HG02678 (cell line): ENCODE measurements around the gene KIF25.

ENCODE experiments used
- ATAC-seq: cut with Tn5 transposase; IDR thresholded peaks from one replicate; pipeline ENCODE4 v1.9.1; 2021; ENCODE audit warnings: mild to moderate bottlenecking, moderate library complexity; ENCODE audit not compliant: unreplicated experiment

The KIF25 gene

DNA sequence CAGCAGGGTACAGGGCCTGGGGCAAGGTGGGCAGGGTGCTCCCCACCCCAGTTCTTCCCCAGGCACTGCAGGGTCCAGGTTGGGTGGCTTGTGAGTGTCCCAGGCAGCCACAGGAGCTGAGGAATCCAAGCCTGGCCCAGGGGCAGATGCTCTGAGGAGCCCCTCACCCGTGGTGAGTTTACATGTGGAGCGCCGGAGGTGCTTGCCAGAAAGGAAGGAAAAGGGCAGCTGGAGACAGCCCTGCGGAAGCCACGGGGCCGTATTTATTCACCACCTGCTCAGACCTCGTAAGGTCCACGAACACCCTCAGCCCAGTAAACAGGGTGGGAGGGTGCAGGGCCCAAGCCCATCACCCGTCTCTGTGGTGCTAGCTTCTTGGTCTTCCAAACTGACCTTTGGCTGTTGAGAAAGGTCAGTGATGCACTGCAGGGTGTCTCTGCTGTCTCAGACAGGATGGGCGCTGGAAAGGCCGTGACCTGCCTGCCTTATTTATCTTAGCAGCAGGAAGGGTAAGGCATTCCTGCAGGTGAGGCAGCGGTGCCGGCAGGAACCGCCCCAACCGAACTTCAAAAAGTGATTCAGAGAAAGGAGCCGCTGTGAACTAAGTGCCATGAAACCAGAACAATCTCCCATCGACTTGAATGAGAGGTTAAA lies 85.5 kb downstream of the KIF25 start:
- no peak for ATAC-seq

DNA sequence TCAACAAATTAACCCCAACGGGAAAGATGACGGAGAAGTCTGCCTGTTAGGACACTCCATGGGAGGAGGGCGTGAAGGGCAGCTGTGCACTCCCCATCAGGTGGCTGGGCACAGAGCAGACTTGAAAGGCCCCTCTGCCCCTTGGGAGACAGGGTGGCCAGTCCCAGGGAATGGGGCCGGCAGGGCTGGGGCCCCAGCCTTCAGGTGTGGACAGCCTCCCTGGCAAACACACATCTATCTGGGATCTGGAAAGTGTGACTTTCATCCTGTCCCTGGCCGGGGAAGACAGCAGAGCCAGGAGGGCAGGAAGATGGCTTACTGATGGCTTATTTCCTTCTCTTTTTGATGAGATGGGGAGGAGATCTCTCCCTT lies 86.0 kb downstream of the KIF25 start:
- ATAC-seq, result no peak

DNA sequence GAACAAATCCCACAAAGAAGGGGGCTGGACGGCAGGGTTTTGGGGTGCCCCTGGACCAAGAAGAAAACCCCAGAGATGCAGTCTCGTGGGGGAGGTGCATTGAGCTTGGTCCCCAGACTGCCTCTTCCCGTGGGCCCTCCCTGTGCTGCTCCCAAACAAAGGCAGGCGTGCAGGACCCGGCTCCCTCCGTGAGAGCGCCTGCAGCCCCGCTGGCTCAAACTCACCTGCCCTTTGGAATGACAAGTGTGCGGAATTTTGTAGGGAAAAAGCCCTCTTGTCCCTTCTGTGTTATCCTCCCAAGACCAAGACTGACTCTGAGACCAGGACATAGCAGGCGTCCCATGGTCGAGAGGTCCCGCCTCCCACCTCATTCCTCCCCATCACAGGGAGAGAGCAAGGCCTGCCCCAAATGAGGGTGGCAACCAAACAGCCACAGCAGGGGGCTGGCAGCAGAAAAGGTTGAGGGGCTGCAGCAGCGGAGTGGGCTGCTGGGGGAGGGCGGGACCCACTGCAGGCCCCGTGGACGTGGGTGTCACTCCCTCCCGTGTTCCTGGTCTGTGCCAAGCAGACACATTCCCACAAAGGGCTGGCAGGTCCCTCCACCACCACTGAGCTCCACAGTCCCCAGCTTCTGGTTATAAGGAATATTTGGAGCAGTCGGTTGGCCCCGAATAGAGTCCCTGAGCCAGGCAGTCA lies 87.1 kb downstream of the KIF25 start:
- no peak for ATAC-seq

DNA sequence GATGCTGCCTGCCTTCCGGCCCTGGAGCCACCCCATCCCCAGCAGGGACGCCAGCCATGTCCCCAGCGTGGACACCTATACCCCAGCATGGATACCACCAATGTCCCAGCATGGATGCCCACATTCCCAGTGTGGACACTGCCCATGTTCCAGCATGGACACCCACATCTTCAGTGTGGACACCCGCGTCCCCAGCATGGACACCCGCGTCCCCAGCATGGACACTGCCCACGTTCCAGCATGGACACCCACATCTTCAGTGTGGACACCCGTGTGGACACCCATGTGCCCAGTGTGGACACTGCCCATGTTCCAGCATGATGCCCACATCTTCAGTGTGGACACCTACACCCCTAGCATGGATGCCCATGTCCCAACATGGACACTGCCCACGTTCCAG lies 88.6 kb downstream of the KIF25 start:
- ATAC-seq, result no peak

DNA sequence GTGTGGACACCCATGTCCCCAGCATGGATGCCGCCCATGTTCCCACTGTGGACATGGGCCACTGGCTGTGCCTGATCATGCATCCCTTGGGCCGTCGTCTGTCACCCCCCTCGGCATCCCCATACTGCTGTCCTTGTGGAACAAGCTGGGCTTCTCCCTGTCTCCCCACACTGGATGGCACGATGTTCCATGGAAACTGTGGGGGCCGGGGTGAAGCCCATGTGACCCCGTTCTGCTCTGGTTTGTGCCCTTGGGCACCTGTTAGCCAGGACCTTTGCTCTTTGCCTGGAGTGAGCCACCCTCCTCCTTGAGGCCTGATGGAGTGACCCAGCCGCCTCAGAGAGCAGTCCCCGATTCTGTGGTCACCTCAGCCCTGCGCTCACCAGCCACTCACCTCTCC lies 89.1 kb downstream of the KIF25 start:
- ATAC-seq, result no peak

DNA sequence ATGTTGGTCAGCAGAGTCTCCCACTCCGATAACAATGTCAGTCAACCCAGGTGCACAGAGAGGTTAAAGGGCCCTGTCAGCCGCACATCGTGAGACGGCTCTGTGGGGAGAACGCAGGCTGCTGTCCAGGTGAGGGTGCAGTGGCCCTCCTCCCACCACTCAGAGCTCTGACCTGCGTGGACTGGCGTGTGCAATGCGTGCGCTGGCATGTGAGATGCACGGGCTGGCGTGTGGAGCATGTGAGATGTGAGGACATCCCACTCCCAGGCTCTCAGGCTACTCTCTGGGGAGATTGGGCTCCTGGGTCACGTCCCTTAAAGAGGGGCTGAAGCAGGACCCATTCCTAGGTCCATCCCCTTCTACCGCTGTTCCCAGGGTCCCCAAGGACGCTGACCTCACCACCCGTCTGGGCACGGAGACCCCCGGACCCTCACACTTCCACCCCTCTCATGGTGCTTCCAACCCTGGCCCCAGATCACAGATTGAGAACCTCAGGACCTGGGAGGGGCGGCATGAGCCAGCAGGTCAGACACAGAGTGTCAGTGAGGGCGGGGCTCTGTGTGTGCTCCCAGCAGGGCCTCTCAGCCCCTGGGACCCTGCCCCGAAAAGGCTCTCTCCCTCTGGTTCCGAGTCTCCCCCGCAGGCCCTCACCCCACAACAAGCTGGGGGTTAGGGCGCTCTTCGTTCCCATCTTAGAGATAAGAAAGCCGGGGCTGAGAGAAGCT lies 90.1 kb downstream of the KIF25 start:
- ATAC-seq, result no peak

DNA sequence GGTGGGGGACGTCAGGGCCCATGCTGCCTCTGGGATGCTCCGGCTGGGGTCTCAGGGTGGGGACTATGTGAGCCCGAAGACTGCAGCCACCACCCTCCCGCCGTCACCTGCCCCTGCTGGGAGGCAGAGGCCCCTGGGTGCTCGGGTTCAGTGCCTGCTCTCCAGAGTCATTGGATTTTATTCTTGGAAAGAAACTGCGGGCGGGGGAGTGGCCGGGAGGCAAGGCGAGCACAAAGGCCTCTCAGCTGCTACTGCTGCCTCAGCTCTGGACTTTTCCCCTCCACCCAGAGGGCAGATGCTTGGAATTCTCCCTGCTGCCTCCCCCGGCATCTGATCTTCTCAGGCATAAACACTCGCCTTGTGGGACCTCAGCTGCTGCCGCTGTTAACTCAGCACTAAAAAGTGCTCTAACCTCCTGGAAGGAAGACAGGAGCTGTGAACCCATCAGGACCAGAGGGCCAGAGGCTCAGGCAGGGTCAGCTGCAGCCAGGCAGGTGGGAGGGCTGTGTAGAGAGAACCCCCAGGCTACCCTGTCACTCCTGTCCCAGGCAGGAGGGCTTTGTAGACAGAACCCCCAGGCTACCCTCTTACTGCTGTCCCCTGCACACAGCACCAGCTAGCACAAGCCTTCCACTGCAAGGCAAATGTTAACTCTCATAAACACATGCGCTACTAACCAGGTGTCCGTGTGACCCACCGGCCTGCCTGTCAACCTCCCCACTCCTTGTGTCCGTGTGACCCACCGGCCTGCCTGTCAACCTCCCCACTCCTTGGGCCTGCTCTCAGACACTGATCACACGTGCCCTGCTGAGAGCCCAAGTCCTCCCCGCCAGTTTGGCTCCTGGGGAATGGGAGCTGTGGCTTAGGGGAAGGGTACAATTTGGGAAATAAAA lies 90.9 kb downstream of the KIF25 start:
- ATAC-seq, result no peak

DNA sequence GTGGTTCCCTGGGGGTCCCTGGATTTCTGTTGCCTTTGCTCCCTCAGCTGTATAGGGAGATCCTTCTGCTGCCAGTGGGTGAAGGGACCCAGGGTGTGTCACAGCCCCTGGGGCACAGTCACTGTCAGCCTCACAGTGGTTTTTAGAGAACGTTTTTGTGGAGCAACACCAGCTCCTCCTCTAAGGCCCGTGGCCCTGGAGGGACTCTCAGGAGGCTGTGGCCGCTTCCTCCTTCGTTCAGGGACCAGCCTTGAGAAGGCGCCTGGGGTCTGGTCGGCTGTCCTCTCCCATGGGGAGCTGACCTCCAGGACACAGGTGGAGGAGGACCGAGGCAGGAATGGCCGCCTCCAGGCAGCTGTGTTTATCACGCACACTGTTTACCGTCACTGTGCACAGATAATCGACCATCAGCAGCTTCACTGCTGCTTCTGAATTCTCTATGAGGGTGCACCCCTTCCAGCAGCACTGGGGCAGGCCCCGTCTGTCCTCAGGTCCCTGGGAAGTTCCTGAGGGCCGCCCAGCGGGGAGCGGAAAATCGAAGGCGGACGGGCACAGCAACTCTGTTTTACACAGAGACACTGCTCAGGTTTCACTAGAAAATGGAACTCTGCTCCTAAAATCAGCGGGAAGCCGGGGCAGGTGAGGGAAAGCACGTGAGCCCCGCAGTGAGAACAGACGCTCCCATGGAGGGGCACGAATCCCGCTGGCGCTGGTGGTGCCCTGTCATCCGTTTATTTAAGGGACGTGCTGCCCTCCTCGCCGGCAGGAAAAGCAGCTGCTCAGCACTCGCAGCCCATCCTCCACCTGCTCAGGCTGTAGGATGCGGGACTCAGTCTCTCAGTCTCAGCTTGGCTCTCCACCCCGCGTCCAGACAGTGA lies 92.0 kb downstream of the KIF25 start:
- no peak for ATAC-seq

DNA sequence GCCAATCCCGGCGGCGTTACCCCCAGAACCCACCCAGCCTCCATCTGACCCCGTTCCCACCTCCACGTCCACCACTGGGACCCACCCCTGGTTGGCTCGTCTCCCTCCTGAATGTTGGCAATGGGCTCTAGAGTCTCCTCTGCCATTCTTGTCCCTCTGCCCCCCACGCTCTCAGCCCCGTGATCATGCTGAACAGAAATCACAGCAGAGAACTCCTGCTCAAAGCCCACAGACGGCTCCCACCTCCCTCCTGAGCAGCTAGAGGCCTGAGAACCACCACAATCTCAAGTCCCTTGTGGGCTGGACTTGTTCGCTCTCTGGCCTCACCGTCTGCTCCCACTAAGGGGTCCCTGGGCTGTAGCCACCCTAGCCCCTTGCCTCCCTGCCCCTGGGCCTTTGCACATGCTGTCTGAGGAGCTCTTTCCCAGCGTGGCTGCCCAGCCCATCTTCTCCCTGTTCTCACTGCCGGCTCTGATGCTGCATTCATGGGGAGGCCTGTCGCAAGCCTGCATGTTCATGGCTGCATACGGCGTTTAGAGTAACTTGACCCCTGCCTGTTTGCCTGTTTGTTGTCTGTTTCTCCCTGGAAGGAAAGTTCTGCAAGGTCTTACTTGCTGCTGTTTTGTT lies 92.7 kb downstream of the KIF25 start:
- ATAC-seq, result no peak

DNA sequence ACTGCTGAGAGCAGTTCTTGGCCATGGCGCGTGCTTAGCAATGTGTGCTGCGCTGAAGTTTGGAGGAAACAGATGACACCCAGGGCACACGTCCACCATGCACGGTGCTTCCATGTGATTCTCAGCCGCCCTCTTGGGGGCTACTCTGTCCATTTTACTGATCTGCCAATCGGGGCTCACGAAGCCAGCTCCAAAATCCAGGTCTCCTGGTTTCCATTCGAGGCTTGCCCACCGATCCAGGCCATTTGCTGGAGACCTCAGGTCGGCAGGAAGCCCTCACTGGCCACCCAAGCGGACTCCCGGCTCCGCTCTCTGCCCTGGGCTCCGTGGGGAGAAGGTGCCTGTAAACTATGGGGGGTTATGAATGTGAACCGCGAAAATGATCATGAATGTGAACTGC lies 93.2 kb downstream of the KIF25 start:
- no peak for ATAC-seq

DNA sequence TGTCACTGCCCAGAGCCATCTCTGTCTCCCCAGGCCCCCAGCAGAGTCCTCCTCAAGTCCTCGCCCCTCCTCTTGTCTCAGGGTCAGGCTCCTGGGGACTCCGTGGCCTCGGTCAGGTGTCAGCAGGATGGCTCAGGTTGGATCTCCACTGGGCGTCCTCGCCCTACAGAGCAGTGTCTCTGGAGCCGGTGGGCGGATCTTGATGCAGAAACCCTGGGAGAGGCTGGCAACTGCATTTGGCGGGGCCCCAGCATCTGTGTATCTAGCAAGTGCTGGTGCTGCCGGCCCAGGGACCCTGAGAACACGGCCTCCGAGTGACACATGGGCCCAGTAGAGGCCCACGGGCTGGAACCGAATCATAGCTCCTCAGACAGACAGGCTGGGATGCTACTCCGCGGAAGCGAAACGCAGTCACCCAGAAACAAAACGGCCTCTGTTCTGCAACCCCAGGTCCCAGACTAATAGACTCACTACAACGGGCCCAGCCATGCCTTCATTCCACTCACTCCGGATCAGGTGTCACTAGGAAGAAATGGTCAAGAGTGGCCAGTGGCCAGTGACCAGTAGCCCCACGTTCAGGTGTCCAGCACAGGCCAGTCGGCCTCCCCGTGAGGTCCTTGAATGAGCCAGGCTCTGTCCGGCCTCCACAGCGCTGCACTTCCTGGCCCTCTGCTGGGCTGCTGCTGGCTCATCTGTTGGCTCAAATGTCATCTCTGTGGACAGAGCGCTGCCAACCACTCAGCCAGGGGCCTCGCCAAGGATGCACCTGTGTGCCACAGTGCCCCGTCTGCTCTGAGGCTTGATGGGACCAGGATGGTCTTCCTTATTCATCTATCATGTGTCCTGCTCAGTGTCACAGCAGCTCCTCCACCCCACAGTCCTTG lies 94.2 kb downstream of the KIF25 start:
- no peak for ATAC-seq

DNA sequence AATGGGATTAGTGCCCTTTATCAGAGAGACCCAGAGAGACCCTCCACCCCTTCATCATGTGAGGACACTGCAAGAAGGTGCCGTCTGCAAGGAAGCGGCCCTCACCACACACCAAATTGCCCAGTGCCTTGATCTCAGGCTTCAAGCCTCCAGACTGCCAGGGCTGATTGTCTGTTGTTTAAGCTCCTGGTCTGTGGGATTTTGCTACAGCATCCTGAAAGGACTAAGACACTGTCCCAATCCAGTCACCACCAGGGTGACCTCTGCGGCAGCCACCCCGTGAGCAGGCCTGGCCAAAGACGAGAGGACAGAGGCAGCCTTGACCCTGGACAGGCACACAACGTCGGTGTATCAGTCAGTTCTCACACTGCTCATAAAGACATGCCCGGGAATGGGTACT lies 95.1 kb downstream of the KIF25 start:
- ATAC-seq, result no peak

DNA sequence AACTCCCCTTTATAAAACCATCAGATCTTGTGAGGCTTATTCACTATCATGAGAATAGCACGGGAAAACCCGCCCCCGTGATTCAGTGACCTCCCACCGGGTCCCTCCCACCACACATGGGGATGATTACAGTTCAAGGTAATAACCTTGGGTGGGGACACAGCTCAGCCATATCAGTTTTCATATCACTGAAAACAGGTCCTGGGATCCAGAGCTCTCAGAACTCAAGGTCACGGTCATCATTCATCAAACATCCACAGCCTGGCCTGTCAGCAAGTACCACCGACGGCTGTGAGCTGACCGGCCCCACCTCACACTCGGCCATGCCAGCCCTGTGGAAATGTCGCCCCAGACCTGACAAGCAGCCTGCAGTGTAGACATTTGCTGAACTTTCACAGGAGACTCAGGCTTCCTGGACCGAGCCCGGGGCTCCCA lies 95.6 kb downstream of the KIF25 start:
- no peak for ATAC-seq

DNA sequence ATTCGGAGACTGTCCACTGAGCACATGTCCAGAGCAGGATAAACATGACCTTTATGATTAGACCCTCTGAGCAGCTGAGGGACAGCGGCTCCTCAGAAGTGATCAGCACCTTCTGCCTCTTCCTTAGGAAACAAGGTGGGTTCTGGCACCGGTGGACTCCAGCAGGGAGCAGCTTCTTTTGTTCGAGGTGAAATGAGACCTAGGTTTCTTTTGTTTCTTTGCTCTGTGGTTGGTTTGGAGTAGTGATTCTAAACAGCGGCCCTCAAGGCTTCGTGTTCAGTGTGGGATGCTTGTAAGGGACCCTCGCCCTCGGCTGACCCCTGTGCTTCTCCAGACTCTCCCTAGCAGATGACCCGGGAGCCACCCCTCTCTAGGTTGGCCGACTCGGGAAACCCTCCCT lies 96.2 kb downstream of the KIF25 start:
- ATAC-seq, result no peak
